Left renal cortex interstitium (tissue), 4 donors: Measurements from ENCODE around the gene SCN8A. TPM values are rescaled to one million over a fixed set of nuclear protein-coding genes. Genes with fewer than 3 reads are reported as not detected.
"Not testable (repeated sequence)": the region's sequence is repeated elsewhere in the genome, so short reads cannot be mapped to it uniquely, and the experiment has no call there.

Experiments
- DNase-seq, 4 donors: peaks; one replicate each; pipeline ENCODE4 v3.0.0-alpha.2; 2013; ENCODE audit warnings: low read depth in 4 of 4, low spot score in 2 of 4, missing footprints in 1 of 4
- polyA plus RNA-seq, 4 donors: library from polyadenylated mRNA; unstranded; fragments of 120-200 nt; gene quantifications; one replicate each; pipeline ENCODE4 v1.2.1, GENCODE V29; 2013; ENCODE audit not compliant: insufficient read length in 4 of 4

SCN8A gene
- polyA plus RNA-seq, 4 donors = 1.5 to 3.1 (median 2.1) TPM

DNA sequence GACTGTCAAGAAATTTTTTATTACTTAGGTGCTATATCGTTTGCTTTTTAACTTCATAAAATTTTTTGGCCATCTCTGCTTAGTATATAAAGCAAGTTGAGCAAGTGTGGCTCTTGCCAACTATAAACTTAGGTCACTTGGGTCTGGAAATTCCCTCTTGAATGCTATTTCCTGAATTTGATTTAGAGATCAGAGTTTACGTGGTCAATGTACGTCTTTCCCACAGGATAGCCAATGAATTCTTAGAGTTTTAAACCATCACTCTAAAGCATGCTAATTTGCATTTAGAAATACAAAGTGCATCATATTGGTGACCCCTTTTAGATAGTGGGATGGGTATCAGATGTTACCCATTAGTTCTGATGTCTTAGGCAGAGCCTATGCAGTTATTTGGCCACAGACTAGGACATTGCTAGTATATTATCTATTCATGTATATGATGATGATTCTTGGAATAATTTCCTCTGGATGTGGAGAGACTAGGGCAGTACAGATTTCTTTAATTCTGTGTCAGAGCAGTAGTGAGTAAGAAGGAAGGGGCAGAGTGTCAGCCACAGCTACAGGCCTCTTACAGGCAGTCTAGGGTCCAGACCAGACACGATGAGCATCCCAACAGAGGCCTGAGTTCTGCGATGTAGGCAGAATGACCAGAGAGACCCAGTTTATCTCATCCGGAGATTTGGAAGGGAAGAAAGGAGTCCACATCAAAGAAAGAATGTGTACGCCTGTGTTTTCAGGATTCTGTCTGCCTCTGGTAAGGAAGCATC, 30.3 kb downstream of the SCN8A start:
- peak in 1 of 4 donors; percentile 3 for DNase-seq

GRCh38 chr12:51622564-51622963, 31.5 kb downstream of the SCN8A start:
- no peak for DNase-seq

DNA sequence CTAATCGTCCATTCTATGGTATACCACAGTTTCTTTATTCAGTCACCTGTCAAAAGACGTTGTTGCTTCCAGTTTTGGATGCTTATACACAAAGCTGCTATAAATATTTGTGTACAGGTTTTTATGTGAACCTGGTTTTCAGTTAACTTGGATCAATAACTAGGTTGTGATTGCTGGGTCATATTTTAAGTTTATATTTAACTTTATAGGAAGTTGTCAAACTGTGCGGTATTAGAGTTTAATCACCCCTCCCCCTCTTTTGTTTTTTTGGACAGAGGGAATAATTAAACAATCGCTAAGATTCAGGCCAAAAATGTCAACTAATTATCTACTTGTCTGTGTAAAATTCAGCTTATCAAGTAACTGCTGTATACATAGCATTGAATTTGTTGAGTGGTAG, 34.3 kb downstream of the SCN8A start:
- no peak for DNase-seq

GRCh38 chr12:51626115-51626514, 35.1 kb downstream of the SCN8A start:
- no peak for DNase-seq

DNA sequence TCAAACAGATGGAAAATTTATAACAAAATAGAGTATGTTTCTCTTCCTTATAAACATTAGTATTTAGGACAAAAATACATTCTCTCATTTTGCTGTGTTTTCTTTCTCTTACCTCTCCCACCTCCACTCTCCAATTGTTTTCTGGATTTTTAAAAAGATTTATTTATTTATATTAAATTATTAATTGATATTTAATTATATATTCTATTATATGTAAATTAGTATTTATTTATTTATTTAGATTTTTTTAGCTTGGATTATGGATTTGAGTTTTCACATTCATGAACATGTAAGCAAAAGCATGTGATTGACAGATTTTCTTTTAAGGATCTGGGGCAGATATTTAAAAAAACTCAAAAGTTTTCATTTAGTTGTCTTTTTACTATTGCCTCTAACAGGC, 35.6 kb downstream of the SCN8A start:
- no peak for DNase-seq

- DNase-seq = no peak
Measured at GRCh38 chr12:51630256-51630880, 39.3 kb downstream of the SCN8A start.

DNA sequence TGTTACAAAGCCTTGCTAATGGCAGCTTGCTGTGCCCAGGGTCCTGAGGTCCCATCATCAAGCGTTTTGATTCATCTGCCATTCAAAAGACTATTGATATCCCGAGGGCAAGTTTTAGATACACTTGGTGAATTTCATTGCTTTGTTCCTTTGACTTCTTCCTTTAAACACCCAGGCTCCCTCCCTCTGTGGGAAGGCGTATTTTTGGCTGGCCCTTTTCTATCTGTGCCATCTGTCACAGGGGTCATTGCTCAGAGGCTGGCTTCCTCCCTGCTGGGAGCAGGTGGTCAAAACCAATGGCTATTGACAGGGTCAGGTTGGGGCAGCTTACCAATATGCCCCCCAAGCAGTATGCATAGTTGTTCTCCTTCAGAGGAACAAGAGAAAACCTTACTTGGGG, 40.0 kb downstream of the SCN8A start:
- no peak for DNase-seq

DNA sequence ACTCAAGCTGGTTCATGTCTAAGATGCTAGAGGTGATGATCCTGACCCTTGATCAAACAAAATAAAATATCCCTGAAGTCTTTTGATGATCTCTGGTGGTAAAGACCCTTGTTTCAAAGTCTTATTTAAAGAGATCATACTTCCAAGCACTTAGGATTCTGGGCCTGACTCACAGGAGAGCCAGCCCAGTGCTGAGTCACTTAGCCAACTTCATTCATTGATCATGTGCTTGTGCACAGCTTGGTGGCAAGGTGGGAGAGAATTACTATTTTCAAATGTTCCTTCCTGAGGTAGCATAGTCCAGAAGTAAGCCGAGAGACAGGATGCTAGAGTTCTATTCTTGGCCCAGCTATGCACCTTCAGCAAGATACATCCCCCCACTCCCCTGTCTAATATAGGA, 40.6 kb downstream of the SCN8A start:
- DNase-seq = no peak

DNA sequence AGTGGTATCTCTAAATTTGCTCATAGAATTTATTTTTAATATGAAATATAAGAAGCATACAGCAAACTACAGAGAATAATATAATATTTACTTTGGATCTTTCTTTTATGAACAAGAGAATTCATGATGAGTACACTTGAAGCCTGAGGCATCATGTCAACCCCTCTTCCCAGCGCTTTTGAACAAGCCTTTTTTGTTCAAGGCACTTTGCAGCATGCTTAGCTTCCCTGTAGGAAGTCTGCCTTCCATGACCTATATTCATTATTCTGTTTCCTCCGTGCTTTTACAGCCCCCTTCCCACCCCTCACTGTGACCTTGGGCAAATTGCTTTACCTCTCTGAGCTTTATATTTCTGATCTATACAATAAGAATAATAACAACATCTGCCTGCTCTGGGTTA, 41.6 kb downstream of the SCN8A start:
- no peak for DNase-seq

DNA sequence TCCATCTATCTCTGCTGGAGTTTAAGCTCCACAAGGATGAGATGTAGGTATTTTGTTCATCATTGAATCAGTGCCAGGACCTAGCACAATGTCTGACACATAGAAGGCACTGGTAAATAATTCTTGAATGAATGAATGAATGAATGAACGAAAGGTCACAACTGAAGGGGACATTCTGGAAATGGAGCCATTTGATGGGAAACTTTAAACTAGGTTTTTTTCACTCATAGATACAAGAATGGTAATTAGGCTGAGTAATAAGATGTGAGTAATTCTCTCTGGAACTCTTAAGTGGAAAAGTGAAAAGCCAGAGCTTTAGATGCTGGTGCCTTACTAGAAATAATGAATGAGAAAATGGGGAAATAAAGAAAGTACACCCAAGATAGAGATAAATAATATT, 44.3 kb downstream of the SCN8A start:
- DNase-seq = no peak

DNA sequence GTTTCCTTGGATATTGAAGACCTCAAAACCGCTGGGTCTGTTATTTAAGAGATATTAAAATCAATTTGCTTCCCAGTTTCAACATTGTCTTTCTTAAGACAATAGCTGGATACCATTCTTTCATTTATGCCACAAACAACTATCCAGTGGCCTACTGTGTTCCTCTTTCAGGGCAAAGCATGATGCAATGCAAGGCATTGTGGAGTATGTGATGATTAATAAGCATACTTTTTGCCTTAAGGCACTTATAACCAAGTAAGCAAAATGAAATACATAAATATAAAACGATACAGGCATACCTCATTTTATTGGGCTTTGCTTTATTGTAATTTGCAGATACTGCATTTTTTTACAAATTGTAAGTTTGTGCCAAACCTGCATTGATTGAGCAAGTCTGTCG, 45.5 kb downstream of the SCN8A start:
- no peak for DNase-seq

DNA sequence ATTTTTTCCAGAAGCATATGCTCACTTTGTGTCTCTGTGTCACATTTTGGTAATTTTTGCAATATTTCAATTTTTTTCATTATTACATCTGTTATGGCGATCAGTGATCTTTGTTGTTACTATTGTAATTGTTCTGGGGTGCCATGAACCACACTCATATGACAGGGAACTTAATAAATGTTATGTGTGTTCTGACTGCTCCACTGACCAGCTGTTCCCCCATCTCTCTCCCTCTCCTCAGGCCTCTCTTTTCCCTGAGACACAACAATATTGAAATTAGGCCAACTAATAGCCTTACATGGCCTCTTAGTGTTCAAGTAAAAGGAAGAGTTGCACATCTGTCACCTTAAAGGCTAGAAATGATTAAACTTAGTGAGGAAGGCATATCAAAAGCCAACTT, 46.0 kb downstream of the SCN8A start:
- DNase-seq = no peak

GRCh38 chr12:51639361-51639760, 48.3 kb downstream of the SCN8A start:
- no peak for DNase-seq

- DNase-seq = no peak
Measured at GRCh38 chr12:51642286-51642685, 51.3 kb downstream of the SCN8A start.

- no peak for DNase-seq
Measured at GRCh38 chr12:51643951-51644350, 52.9 kb downstream of the SCN8A start.

- not testable (repeated sequence) for DNase-seq
Measured at GRCh38 chr12:51644691-51645090, 53.7 kb downstream of the SCN8A start.

DNA sequence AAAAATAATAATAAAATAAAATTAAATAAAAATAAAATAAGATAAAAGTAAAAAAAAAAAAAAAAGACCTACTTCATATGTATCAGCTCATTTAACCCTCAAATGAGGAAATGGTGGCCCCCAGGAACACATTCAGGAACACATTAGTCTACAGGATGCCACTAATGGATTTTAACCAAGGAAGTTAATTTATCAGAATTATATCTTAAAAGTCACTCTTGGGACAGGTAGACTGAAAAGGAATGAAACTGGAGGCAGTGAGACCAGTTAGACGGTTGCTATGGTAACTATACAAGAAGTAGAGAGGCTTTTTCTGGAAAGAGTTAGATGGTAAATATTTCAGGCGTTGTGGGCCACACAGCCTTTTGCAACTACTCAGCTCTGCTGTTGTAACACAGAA, 54.9 kb downstream of the SCN8A start:
- DNase-seq = no peak

GRCh38 chr12:51647647-51648046, 56.6 kb downstream of the SCN8A start:
- DNase-seq = no peak

GRCh38 chr12:51653431-51653830, 62.4 kb downstream of the SCN8A start:
- no peak for DNase-seq

- DNase-seq = no peak
Measured at GRCh38 chr12:51661199-51661598, 70.2 kb downstream of the SCN8A start.

- no peak for DNase-seq
Measured at GRCh38 chr12:51661836-51662235, 70.8 kb downstream of the SCN8A start.

- no peak for DNase-seq
Measured at GRCh38 chr12:51662728-51663154, 71.7 kb downstream of the SCN8A start.
